Activated CD8-positive, alpha-beta memory T cell treated with anti-CD3 and anti-CD28 coated beads, Interleukin-2, amount 50 U/mL, for 1 hour (primary cell): Measurements from ENCODE around the gene COQ9.
"Not testable (repeated sequence)": the region's sequence is repeated elsewhere in the genome, so short reads cannot be mapped to it uniquely, and the experiment has no call there.

Source experiments
- DNase-seq: peaks from one replicate; pipeline ENCODE4 v3.0.0-alpha.2; 2020; ENCODE audit errors: extremely low read depth

COQ9 gene

GRCh38 chr16:57485916-57486857 is 38.9 kb downstream of the COQ9 start, which contains the start of gene DOK4:
Gene DOK4, minus strand, starts transcription at chr16:57486493. Its CDS starts 6,986 bp downstream, at chr16:57479507.
- DNase-seq, result peak; percentile 27

GRCh38 chr16:57486858-57487834 is 39.9 kb downstream of the COQ9 start:
- no peak for DNase-seq

- DNase-seq, result no peak
Observed at GRCh38 chr16:57489229-57489628, 42.0 kb downstream of the COQ9 start.

DNA sequence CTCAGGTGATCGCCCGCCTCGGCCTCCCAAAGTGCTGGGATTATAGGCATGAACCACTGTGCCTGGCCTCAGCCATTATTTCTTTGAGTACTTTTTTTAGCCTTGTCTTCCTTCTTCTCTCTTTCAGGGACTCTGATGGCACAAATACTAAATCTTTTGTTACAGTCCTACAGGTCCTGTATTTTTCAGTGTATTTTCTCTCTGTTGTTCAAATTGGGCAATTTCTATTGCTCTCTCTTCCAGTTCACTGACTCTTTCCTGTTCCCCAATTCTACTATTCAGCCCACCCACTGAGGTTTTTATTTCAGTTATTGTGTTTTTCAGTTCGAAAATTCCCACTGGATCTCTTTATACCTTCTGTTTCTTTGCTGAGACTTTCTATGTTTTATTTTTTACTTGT is 46.5 kb downstream of the COQ9 start:
- no peak for DNase-seq

DNA sequence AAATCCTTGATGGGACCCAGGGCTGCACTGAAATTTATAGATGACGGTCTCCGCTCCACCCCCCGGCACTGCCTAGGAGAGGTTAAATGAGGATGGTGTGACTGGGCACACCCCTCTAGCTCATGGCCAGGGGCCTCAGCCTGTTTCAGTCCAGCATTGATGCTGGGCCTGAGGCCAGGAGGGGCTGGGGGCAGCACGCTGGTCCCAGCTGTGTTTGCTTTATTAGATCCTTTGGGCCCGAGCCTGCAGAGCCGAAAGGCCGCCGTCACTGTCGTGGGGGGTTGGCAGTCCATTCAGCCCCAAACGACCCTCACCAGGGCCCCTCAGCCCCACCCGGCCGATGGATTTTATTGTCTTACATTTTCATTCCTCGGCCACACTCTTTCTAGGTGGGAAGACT is 49.8 kb downstream of the COQ9 start:
- DNase-seq, result no peak

DNA sequence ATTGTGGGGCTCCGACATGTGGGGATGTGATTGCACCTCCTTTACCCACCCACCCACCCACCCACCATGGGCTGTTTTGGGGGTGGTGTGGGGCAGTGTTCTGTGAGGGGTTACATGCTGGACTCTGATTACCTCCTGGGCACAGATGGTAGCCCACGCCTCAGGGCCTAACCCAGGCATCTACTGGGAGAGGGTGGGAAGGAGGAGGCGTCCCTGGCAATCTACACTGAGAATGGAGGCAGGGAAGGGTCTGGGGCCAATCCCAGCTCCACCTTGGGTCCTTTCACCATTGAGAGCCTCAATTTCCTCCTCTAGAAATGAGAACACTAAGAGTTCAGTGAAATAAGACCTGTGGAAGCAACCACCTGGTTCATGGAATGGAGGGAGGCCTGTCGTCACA is 50.8 kb downstream of the COQ9 start:
- no peak for DNase-seq

GRCh38 chr16:57499941-57500340 is 52.7 kb downstream of the COQ9 start:
- DNase-seq, result not testable (repeated sequence)

GRCh38 chr16:57500578-57501111 is 53.4 kb downstream of the COQ9 start:
- DNase-seq, result no peak

- DNase-seq, result no peak
Observed at GRCh38 chr16:57501492-57501891, 54.2 kb downstream of the COQ9 start.

DNA sequence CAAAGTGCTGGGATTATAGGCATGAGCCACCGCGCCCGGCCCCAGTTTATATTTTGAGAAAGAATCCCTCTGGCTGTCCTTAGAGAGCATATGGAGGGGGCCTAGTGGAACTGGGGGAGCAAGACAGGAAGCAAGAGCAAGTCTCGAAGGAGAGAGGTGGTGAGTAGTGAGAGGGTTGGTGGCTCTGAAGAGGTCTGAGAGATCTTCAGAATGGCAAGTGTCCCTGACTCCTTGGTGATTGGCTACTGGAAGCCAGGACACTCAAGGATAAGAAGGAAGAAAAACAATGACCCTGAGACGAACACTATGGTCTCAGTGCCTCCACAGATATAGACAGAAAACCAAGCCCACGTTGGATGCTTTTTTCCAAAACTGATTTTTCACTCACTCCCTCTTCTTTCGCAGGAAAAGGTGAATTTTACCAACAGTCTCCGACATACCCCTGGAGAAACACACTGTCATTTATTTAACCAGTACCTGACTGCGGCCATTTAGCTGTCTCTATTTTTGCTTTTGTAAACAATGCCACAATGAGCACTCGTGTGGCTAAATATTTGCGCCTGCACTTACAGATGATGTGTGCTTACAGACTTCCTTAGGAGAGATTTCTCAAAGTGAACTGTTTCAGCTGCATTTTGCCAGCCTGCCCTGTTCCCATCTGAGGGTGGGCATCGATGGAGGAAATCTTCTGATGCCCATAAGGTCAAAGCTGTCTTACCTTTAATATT is 54.9 kb downstream of the COQ9 start:
- no peak for DNase-seq

GRCh38 chr16:57503366-57503765 is 56.1 kb downstream of the COQ9 start:
- DNase-seq, result no peak

GRCh38 chr16:57504001-57504400 is 56.7 kb downstream of the COQ9 start:
- no peak for DNase-seq

DNA sequence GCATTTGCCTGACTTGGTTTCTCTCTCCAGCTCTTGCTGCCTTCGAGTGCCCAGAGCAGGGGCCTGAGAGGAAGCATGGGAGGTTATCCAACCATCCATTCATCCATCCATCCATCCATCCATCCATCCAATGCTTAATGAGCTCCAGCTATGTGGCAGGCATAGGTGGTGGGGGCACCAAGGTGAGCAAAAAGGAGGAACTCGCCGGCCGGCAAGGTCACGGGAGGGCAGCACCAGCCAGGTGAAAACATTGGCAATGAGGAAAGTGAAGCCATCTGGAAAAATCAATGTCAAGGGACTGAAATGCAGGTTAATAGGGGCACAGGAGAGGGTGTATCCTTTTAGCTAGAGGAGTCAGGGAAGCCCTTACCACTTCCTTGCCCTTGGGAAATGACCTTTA is 57.2 kb downstream of the COQ9 start:
- DNase-seq, result no peak

GRCh38 chr16:57505169-57505568 is 57.9 kb downstream of the COQ9 start:
- DNase-seq, result no peak

GRCh38 chr16:57507136-57508034 is 60.1 kb downstream of the COQ9 start:
- DNase-seq, result no peak

GRCh38 chr16:57508035-57508425 is 60.8 kb downstream of the COQ9 start:
- DNase-seq, result no peak

GRCh38 chr16:57509231-57509923 is 62.1 kb downstream of the COQ9 start:
- DNase-seq, result no peak

- no peak for DNase-seq
Observed at GRCh38 chr16:57510016-57510871, 63.0 kb downstream of the COQ9 start.
